Neural cell (in vitro differentiated cells): ENCODE results near the gene SLC43A3.

Experiments used
- EP300 ChIP-seq: fragments of 450-650 bp; conservative IDR thresholded peaks from 2 replicates; pipeline ENCODE4 v1.6.1; 2014; ENCODE audit warnings: antibody characterized with exemption, mild to moderate bottlenecking, moderate library complexity; ENCODE audit not compliant: poor library complexity, severe bottlenecking
- EZH2 ChIP-seq: fragments of 200-600, 300-800 bp; shearing (Covaris generic), sonication (generic); IDR thresholded peaks from 2 replicates; pipeline ENCODE4 v1.6.1; 2014; ENCODE audit warnings: antibody characterized with exemption, low read length, borderline replicate concordance, mild to moderate bottlenecking; ENCODE audit not compliant: insufficient read depth, poor library complexity, severe bottlenecking
- REST ChIP-seq: IDR thresholded peaks from 2 replicates; pipeline ENCODE4 v1.6.1; 2012; ENCODE audit warnings: borderline replicate concordance
- TAF1 ChIP-seq: IDR thresholded peaks from 2 replicates; pipeline ENCODE4 v1.6.1; 2012; ENCODE audit warnings: low read depth
- TF ChIP-seq, protein P1 (sequence below): fragments of 450-650 bp; IDR thresholded peaks from 2 replicates; pipeline ENCODE4 v1.5.1; 2014; ENCODE audit warnings: antibody characterized with exemption, mild to moderate bottlenecking, moderate library complexity; ENCODE audit not compliant: poor library complexity, severe bottlenecking

DNA sequence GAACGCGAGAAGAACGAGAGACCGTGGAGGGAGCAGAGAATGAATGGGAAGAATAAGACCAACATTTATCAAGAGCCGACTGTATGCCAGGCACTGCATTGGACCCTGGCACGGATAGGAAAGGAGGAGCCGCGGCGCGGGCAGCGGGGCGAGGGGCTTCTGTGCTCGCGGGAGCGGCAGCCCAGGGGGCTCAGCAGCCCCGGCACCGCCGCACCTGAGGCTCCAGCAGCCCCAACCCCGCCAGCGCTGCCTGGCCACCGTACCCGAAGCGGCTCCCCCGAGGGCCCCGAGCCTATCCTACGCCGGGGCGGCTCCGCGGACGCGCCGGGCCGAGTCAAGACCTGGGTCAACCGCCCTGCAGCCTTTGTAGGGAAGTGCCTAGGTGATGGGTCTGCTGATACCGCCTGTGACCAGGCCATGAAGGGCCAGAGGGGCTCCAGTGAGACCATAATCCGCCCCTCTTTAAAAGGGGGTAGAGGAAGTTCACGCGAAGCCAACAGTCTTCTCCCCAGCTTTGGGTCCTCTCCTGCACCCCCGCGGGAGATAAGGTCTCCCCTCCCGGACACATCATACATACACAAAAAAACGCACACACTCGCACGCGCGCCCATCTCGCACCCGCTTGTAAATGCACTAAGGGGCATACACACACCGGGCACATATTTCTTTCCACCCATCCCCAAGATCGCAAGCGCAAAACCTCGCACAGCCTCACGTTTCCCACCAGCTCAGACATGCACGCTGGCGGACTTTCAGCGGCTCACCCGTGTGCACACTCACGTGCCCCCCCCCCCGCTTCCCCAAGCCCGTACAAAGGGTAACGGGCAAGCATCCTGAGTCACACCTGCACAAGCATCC, 32.5 kb upstream of the SLC43A3 start:
- TF ChIP-seq, protein P1, sequence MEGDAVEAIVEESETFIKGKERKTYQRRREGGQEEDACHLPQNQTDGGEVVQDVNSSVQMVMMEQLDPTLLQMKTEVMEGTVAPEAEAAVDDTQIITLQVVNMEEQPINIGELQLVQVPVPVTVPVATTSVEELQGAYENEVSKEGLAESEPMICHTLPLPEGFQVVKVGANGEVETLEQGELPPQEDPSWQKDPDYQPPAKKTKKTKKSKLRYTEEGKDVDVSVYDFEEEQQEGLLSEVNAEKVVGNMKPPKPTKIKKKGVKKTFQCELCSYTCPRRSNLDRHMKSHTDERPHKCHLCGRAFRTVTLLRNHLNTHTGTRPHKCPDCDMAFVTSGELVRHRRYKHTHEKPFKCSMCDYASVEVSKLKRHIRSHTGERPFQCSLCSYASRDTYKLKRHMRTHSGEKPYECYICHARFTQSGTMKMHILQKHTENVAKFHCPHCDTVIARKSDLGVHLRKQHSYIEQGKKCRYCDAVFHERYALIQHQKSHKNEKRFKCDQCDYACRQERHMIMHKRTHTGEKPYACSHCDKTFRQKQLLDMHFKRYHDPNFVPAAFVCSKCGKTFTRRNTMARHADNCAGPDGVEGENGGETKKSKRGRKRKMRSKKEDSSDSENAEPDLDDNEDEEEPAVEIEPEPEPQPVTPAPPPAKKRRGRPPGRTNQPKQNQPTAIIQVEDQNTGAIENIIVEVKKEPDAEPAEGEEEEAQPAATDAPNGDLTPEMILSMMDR: no peak
- TF ChIP-seq EP300: no peak
- TF ChIP-seq REST: no peak
- no peak for TF ChIP-seq TAF1
- no peak for TF ChIP-seq EZH2
